A673 (cell line): ENCODE measurements around the gene LDLRAD3. TPM values are rescaled to one million over a fixed set of nuclear protein-coding genes. Genes with fewer than 3 reads are reported as not detected.

Source experiments
- BruUV-seq: library from RNA; stranded (reverse); fragments of 400-500 nt; replicated peaks from 2 replicates; lab custom pipeline; 2021; lab: Mats Ljungman, UMichigan
- CTCF ChIA-PET: fragments of 300-600 bp; sonication (Branson Sonifier 250); formaldehyde crosslinking; loops from one replicate; lab custom pipeline; 2022; ENCODE audit warnings: antibody characterized with exemption; lab: Charles Lee
- POLR2A ChIA-PET: fragments of 300-600 bp; sonication (Branson Sonifier 250); formaldehyde crosslinking; loops from one replicate; lab custom pipeline; 2022; ENCODE audit warnings: antibody characterized with exemption; ENCODE audit not compliant: low non-redundant PET; lab: Charles Lee
- DNase-seq: peaks from one replicate; pipeline ENCODE4 v3.0.0-alpha.2; 2015; ENCODE audit warnings: low spot score
- H3K27ac ChIP-seq: fragments of 200-600 bp; sonication (generic); 2 replicates; pipeline ENCODE4 v1.5.1; 2016; ENCODE audit warnings: mixed run types, low read depth, mild to moderate bottlenecking, mixed read lengths, antibody characterized with exemption, low read length; ENCODE audit not compliant: poor library complexity, severe bottlenecking
- H3K27me3 ChIP-seq: fragments of 200-600 bp; sonication (generic); replicated peaks from 2 replicates; pipeline ENCODE4 v1.6.1; 2017; ENCODE audit warnings: mixed run types, low read depth, mild to moderate bottlenecking, mixed read lengths, antibody characterized with exemption, low read length; ENCODE audit not compliant: insufficient read depth, poor library complexity
- H3K36me3 ChIP-seq: fragments of 200-600 bp; sonication (generic); 2 replicates; pipeline ENCODE4 v1.6.1; 2016; ENCODE audit warnings: mixed run types, mild to moderate bottlenecking, mixed read lengths, antibody characterized with exemption, low read length; ENCODE audit not compliant: insufficient read depth, poor library complexity, severe bottlenecking
- H3K4me1 ChIP-seq: fragments of 200-600 bp; sonication (generic); 2 replicates; pipeline ENCODE4 v1.6.1; 2017; ENCODE audit warnings: mixed run types, mild to moderate bottlenecking, mixed read lengths, antibody characterized with exemption, low read length; ENCODE audit not compliant: insufficient read depth, poor library complexity, severe bottlenecking
- H3K4me3 ChIP-seq: fragments of 200-600 bp; sonication (generic); 2 replicates; pipeline ENCODE4 v1.5.1; 2016; ENCODE audit warnings: low read depth, mixed run types, mild to moderate bottlenecking, mixed read lengths, low read length; ENCODE audit not compliant: poor library complexity, severe bottlenecking
- H3K9me3 ChIP-seq: fragments of 200-600 bp; sonication (generic); 2 replicates; pipeline ENCODE4 v1.6.1; 2016; ENCODE audit warnings: mixed run types, low read depth, mild to moderate bottlenecking, mixed read lengths, antibody characterized with exemption, low read length; ENCODE audit not compliant: poor library complexity, severe bottlenecking
- EZH2 ChIP-seq: fragments of 200-600 bp; sonication (generic); IDR thresholded peaks from 2 replicates; pipeline ENCODE4 v1.6.1; 2017; ENCODE audit warnings: borderline replicate concordance, low read depth, mild to moderate bottlenecking, mixed read lengths, antibody characterized with exemption, low read length; ENCODE audit not compliant: poor library complexity, severe bottlenecking
- intact Hi-C: fragments of 100-400 bp; cut with micrococcal nuclease; formaldehyde crosslinking; loops from one replicate; pipeline ENCODE4 v1.10.0; 2022; ENCODE audit not compliant: unreplicated experiment
- total RNA-seq: library from RNA; stranded (reverse); gene quantifications from 2 replicates; pipeline ENCODE4 v1.2.3, GENCODE V29; 2021
- TF ChIP-seq, protein P1 (sequence below): fragments of 300-800, 200-600 bp; sonication (generic); conservative IDR thresholded peaks from 2 replicates; pipeline ENCODE4 v1.5.1; 2017; ENCODE audit warnings: low read depth, mild to moderate bottlenecking, antibody characterized with exemption, low read length, moderate library complexity, mixed read lengths

Gene LDLRAD3
- total RNA-seq, 1 experiment from 2014 or later = 13.1 TPM

GRCh38 chr11:35934271-35934670, 9.6 kb upstream of the LDLRAD3 start:
- POLR2A ChIA-PET = no interaction called here
- Histone ChIP-seq H3K27ac (no peak overlapping the region), H3K36me3 (no peaks in the 10 kb centered on the region), H3K9me3 (no peaks in the 10 kb centered on the region), H3K4me3 (no peak overlapping the region), H3K27me3 (peaks cover 15% of the 10 kb centered on the region), H3K4me1 (no peaks in the 10 kb centered on the region)
- no TSS peak for BruUV-seq
- TF ChIP-seq, protein P1, sequence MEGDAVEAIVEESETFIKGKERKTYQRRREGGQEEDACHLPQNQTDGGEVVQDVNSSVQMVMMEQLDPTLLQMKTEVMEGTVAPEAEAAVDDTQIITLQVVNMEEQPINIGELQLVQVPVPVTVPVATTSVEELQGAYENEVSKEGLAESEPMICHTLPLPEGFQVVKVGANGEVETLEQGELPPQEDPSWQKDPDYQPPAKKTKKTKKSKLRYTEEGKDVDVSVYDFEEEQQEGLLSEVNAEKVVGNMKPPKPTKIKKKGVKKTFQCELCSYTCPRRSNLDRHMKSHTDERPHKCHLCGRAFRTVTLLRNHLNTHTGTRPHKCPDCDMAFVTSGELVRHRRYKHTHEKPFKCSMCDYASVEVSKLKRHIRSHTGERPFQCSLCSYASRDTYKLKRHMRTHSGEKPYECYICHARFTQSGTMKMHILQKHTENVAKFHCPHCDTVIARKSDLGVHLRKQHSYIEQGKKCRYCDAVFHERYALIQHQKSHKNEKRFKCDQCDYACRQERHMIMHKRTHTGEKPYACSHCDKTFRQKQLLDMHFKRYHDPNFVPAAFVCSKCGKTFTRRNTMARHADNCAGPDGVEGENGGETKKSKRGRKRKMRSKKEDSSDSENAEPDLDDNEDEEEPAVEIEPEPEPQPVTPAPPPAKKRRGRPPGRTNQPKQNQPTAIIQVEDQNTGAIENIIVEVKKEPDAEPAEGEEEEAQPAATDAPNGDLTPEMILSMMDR = no peak
- TF ChIP-seq EZH2 = no peak
- CTCF ChIA-PET = no interaction called here
- no peak for DNase-seq
- intact Hi-C loops = no loop called here

- ChIA-PET CTCF (no interaction called here), POLR2A (no interaction called here)
- Histone ChIP-seq H3K4me1 (no peaks in the 10 kb centered on the region), H3K27me3 (peaks cover 20% of the 10 kb centered on the region), H3K27ac (no peak overlapping the region), H3K36me3 (no peaks in the 10 kb centered on the region), H3K9me3 (no peaks in the 10 kb centered on the region), H3K4me3 (no peak overlapping the region)
- intact Hi-C loops = no loop called here
- DNase-seq = no peak
- TF ChIP-seq EZH2 = no peak
- TF ChIP-seq, protein P1 = no peak
- no TSS peak for BruUV-seq
These were observed 8.9 kb upstream of the LDLRAD3 start for GRCh38 chr11:35934981-35935380.

GRCh38 chr11:35935390-35935789, 8.5 kb upstream of the LDLRAD3 start:
- POLR2A ChIA-PET = no interaction called here
- H3K27me3 ChIP-seq = peaks cover 23% of the 10 kb centered on the region
- H3K27ac ChIP-seq = no peak overlapping the region
- CTCF ChIA-PET = no interaction called here
- intact Hi-C loops = no loop called here
- BruUV-seq = no TSS peak
- H3K36me3 ChIP-seq = no peaks in the 10 kb centered on the region
- no peak for TF ChIP-seq EZH2
- TF ChIP-seq, protein P1 = no peak
- H3K4me3 ChIP-seq = no peak overlapping the region
- H3K9me3 ChIP-seq = no peaks in the 10 kb centered on the region
- no peaks in the 10 kb centered on the region for H3K4me1 ChIP-seq
- no peak for DNase-seq
